ENCODE data around the gene S100A4. TPM values are rescaled to one million over a fixed set of nuclear protein-coding genes. Genes with fewer than 3 reads are reported as not detected.
"Not testable (repeated sequence)": the region's sequence is repeated elsewhere in the genome, so short reads cannot be mapped to it uniquely, and the experiment has no call there.

S100A4 gene
- total RNA-seq, 1 donor from 2014 or later: 2.8 TPM

DNA sequence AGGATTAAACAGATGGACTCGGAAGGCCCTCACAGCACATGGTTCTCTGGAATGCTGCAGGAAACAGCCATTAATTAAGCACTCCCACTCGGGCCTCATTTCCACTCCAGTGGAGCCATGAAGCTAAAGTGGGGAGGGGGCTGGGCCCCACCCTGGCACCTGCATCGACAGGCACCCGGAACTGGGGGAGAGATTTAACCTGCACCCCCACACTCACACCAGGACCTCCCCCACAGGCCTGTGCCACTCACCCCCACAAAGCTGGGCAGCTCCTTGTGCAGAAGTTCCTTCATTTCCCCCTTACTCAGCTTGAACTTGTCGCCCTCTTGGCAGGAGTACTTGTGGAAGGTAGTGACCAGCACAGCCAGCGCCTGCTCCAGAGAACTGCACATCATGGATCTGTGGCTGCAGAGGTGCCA, 17.9 kb upstream of the S100A4 start:
- DNase-seq (ENCODE audit: low spot score): no peak
- Mint-ChIP-seq H3K4me3 (ENCODE audit: unreplicated experiment) (no peak overlapping the region), H3K36me3 (ENCODE audit: low read depth, unreplicated experiment) (no peaks in the 10 kb centered on the region), H3K9me3 (ENCODE audit: unreplicated experiment) (no peaks in the 10 kb centered on the region), H3K4me1 (ENCODE audit: unreplicated experiment) (peaks cover 20% of the 10 kb centered on the region), H3K27ac (ENCODE audit: unreplicated experiment) (no peak overlapping the region), H3K27me3 (ENCODE audit: unreplicated experiment) (peaks cover 9% of the 10 kb centered on the region)
- TF ChIP-seq, protein P1, sequence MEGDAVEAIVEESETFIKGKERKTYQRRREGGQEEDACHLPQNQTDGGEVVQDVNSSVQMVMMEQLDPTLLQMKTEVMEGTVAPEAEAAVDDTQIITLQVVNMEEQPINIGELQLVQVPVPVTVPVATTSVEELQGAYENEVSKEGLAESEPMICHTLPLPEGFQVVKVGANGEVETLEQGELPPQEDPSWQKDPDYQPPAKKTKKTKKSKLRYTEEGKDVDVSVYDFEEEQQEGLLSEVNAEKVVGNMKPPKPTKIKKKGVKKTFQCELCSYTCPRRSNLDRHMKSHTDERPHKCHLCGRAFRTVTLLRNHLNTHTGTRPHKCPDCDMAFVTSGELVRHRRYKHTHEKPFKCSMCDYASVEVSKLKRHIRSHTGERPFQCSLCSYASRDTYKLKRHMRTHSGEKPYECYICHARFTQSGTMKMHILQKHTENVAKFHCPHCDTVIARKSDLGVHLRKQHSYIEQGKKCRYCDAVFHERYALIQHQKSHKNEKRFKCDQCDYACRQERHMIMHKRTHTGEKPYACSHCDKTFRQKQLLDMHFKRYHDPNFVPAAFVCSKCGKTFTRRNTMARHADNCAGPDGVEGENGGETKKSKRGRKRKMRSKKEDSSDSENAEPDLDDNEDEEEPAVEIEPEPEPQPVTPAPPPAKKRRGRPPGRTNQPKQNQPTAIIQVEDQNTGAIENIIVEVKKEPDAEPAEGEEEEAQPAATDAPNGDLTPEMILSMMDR (IDR thresholded peaks at IDR 0.05; ENCODE audit: unreplicated experiment): no peak

DNA sequence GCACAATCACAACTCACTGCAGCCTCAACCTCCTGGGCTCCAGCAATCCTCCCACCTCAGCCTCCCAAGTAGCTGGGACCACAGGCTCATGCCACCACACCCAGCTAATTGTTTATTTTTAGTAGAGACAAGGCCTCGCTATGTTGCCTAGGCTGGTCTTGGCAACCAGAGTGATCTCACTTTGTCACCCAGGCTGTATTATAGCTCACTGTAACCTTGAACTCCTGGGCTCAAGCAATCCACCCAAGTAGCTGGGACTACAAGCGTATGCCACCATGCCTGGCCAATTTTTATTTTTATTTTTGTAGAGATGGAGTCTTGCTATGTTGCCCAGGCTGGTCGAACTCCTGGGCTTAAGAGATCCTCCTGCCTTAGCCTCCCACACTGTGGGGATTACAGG, 16.4 kb upstream of the S100A4 start:
- H3K4me3 Mint-ChIP-seq (ENCODE audit: unreplicated experiment); H3K9me3 Mint-ChIP-seq (ENCODE audit: unreplicated experiment); DNase-seq (ENCODE audit: low spot score); H3K27ac Mint-ChIP-seq (ENCODE audit: unreplicated experiment); H3K27me3 Mint-ChIP-seq (ENCODE audit: unreplicated experiment); H3K36me3 Mint-ChIP-seq (ENCODE audit: low read depth, unreplicated experiment): not testable (repeated sequence)
- peaks cover 10% of the 10 kb centered on the region for H3K4me1 Mint-ChIP-seq (ENCODE audit: unreplicated experiment)

DNA sequence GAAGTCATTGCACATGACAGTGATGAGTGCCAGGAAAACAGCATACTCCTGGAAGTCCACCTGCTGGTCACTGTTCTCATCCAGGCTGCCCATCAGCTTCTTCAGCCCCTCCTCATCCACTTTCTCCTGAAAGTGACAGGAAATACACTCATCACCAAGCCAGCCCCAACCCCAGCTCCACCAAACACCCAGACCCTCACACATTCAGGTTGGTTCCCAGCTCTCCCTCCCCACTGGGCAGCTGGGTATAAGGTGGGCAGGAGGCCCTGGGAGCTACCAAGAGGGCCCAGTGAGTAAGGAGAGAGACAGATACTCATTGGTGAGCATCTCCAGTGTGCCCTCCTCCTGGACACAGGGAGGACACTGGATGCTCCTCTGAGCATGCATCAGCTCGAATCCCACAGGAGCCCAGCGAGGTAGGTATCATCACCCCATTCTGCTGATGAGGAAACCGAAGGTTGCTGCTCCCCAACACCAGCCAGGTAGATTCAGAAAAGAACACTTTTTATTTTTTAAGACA, 15.9 kb upstream of the S100A4 start:
- Mint-ChIP-seq H3K27ac (ENCODE audit: unreplicated experiment) (no peak overlapping the region), H3K4me3 (ENCODE audit: unreplicated experiment) (no peak overlapping the region), H3K27me3 (ENCODE audit: unreplicated experiment) (peaks cover 5% of the 10 kb centered on the region), H3K36me3 (ENCODE audit: low read depth, unreplicated experiment) (no peaks in the 10 kb centered on the region), H3K4me1 (ENCODE audit: unreplicated experiment) (peaks cover 7% of the 10 kb centered on the region), H3K9me3 (ENCODE audit: unreplicated experiment) (no peaks in the 10 kb centered on the region)
- TF ChIP-seq, protein P1 (IDR thresholded peaks at IDR 0.05; ENCODE audit: unreplicated experiment): no peak
- no peak for DNase-seq (ENCODE audit: low spot score)

DNA sequence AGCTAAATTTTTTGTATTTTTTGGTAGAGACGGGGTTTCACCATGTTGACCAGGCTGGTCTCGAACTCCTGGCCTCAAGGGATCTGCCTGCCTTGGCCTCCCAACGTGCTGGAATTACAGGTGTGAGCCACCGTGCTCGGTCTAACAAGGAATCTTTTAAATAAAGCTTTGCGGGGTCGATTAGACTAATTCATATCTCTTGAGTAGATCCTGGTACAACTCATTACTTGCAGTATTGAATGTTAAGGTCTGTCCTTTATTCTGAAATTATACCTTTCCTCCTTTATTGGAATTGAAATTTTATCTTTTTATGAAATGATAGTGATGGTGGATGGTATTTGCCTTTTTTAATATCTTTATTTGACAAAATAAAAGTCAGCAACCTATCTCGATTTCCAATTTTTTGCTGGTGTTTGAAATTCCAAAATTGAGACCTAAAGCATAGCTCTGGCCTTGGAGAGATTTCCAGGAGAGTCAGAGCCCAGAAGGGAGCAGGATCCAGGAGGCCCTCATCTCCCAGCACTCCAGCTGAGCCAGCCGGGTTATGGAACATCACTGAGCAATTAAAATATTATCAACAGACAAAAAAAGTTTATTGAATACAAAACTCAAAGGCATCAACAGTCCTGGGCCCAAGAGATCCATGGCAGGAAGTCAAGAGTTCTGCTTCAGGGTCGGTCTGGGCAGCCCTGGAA, 15.3 kb upstream of the S100A4 start:
- Mint-ChIP-seq H3K9me3 (ENCODE audit: unreplicated experiment) (no peaks in the 10 kb centered on the region), H3K4me3 (ENCODE audit: unreplicated experiment) (no peak overlapping the region), H3K4me1 (ENCODE audit: unreplicated experiment) (peaks cover 3% of the 10 kb centered on the region), H3K27me3 (ENCODE audit: unreplicated experiment) (peaks cover 4% of the 10 kb centered on the region), H3K36me3 (ENCODE audit: low read depth, unreplicated experiment) (no peaks in the 10 kb centered on the region), H3K27ac (ENCODE audit: unreplicated experiment) (no peak overlapping the region)
- TF ChIP-seq, protein P1 (IDR thresholded peaks at IDR 0.05; ENCODE audit: unreplicated experiment): no peak
- no peak for DNase-seq (ENCODE audit: low spot score)

DNA sequence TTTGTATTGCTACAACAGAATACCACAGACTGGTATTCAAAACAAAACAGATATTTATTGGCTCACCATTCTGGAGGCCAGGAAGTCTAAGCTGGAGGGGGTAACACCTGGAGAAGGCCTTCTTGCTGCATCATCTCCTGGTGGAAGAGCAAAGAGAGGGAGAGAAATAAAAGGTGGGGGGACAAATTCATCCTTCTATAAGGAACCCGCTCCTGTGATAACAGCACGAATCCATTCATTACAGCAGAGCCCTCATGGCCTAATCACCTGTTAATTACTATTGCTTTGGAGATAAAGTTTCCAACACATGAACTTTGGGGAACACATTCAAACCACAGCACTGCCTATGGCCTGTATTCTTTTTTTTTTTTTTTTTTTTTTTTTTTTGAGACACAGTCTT, 14.6 kb upstream of the S100A4 start:
- no peaks in the 10 kb centered on the region for H3K36me3 Mint-ChIP-seq (ENCODE audit: low read depth, unreplicated experiment)
- H3K4me3 Mint-ChIP-seq (ENCODE audit: unreplicated experiment): no peak overlapping the region
- no peaks in the 10 kb centered on the region for H3K9me3 Mint-ChIP-seq (ENCODE audit: unreplicated experiment)
- TF ChIP-seq, protein P1 (IDR thresholded peaks at IDR 0.05; ENCODE audit: unreplicated experiment): no peak
- peaks cover 4% of the 10 kb centered on the region for H3K27me3 Mint-ChIP-seq (ENCODE audit: unreplicated experiment)
- peak overlapping the region; percentile 48 for H3K27ac Mint-ChIP-seq (ENCODE audit: unreplicated experiment)
- peaks cover 3% of the 10 kb centered on the region for H3K4me1 Mint-ChIP-seq (ENCODE audit: unreplicated experiment)
- no peak for DNase-seq (ENCODE audit: low spot score)
